ENCODE measurements around the gene UBL4B. TPM values are rescaled to one million over a fixed set of nuclear protein-coding genes. Genes with fewer than 3 reads are reported as not detected.
A peak's percentile ranks its signal among the peaks of the same experiment; 100 is the strongest.
"Not testable (repeated sequence)": the region's sequence is repeated elsewhere in the genome, so short reads cannot be mapped to it uniquely, and the experiment has no call there.

The UBL4B gene
- total RNA-seq, 1 donor, result not detected

DNA sequence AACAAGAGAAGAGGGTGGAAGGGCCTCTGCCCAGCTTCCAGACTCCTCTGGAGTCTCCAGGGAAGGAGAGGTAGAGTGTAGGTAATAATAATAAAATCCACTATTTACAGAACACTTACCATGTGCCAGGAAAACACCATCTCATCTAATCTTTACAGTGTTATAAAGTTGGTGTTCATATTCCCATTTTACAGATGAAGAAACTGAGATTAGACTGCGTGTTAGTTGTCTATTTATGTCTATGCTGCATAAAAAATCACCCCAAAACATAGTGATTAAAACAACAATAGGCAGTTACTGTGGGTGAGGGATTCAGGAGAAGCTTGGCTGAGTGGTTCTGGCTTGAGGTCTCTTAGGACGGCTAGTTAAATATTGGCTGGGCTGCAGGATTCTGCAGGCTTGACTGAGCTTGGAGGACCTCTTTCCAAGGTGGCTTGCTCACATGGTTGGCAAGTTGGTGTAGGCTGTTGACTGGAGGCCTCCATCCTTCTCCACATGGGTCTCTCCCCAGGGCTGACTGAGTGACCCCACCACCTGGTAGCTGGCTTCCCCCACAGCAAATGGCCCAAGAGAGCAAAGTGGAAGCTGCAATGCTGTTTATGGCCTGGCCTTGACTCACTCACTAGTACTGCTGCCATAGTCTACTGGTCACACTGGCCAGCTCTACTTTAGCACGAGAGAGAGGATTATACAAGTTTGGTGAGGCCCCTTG, 35.3 kb upstream of the UBL4B start:
- no peak for DNase-seq (ENCODE audit: low read depth)
- TF ChIP-seq, protein P1, sequence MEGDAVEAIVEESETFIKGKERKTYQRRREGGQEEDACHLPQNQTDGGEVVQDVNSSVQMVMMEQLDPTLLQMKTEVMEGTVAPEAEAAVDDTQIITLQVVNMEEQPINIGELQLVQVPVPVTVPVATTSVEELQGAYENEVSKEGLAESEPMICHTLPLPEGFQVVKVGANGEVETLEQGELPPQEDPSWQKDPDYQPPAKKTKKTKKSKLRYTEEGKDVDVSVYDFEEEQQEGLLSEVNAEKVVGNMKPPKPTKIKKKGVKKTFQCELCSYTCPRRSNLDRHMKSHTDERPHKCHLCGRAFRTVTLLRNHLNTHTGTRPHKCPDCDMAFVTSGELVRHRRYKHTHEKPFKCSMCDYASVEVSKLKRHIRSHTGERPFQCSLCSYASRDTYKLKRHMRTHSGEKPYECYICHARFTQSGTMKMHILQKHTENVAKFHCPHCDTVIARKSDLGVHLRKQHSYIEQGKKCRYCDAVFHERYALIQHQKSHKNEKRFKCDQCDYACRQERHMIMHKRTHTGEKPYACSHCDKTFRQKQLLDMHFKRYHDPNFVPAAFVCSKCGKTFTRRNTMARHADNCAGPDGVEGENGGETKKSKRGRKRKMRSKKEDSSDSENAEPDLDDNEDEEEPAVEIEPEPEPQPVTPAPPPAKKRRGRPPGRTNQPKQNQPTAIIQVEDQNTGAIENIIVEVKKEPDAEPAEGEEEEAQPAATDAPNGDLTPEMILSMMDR (IDR thresholded peaks at IDR 0.05; ENCODE audit: insufficient read depth, low read length), result no peak

DNA sequence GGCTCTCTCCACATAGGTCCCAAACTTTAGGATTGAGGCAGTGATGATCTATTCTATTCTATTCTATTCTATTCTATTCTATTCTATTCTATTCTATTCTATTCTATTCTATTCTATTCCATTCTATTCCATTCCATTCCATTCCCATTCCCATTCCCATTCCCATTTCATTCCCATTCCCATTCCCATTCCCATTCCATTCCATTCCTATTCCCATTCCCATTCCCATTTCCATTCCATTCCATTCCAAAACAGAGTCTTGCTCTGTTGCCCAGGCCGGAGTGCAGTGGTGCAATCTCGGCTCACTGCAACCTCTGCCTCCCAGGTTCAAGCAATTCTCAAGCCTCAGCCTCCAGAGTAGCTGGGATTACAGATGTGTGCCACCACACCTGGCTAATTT, 32.2 kb upstream of the UBL4B start:
- DNase-seq (ENCODE audit: low read depth); H3K4me3 ChIP-seq (ENCODE audit: low read depth, low read length): not testable (repeated sequence)

More for the DNA sequence above, 35.3 kb upstream of the UBL4B start:
- no peak overlapping the region for H3K4me3 ChIP-seq (ENCODE audit: low read depth, low read length)

DNA sequence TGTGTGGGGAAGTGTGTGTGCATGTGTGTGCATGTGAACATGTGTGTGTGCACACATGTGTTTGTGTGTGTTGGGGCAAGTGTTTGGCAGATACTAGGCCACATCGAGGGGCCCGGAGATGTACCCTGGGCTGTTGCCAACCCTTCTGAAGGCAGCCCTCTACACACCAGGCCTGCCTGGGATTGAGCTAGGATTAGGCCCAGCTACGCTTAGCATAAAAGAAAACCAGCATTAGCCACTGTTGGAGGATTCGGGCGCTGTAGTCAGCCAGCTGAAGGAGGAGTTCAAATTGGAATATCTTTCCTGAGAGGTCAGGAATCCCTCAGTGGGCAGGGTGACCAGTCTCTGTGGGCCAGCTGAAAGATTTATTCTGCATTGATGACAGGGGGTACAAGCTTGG, 31.2 kb upstream of the UBL4B start:
- TF ChIP-seq, protein P1 (IDR thresholded peaks at IDR 0.05; ENCODE audit: insufficient read depth, low read length), result no peak
- no peak for DNase-seq (ENCODE audit: low read depth)
- H3K4me3 ChIP-seq (ENCODE audit: low read depth, low read length), result no peak overlapping the region

GRCh38 chr1:110082477-110082876, 29.8 kb upstream of the UBL4B start:
- no peak for DNase-seq (ENCODE audit: low read depth)
- TF ChIP-seq, protein P1 (IDR thresholded peaks at IDR 0.05; ENCODE audit: insufficient read depth, low read length), result no peak
- no peak overlapping the region for H3K4me3 ChIP-seq (ENCODE audit: low read depth, low read length)

- peak; percentile 17 for DNase-seq (ENCODE audit: low read depth)
- TF ChIP-seq, protein P1 (IDR thresholded peaks at IDR 0.05; ENCODE audit: insufficient read depth, low read length), result no peak
- H3K4me3 ChIP-seq (ENCODE audit: low read depth, low read length), result peak overlapping the region; percentile 23
Measured at GRCh38 chr1:110083061-110083865, 29.0 kb upstream of the UBL4B start.

DNA sequence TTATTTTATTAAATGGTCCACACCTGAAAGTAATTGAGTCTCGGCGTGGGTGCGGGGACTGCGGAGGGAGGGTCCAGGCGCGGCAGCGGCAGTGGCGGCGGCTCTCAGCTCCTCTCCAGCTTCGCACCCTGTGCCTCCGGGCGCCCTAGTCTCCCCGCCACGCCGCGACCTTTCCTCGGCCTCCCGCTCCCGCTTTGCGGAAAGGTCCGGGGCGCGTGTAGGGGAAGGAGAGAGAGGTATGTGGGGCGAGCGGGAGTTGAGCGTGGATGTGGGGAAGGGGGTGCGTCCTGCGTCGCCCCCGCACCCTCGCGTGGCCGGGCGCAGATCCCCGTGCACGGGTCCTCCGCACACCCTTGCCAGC, 28.4 kb upstream of the UBL4B start:
- TF ChIP-seq, protein P1 (IDR thresholded peaks at IDR 0.05; ENCODE audit: insufficient read depth, low read length), result no peak
- DNase-seq (ENCODE audit: low read depth), result no peak
- H3K4me3 ChIP-seq (ENCODE audit: low read depth, low read length), result peak overlapping the region; percentile 62

All from fibroblast of the aortic adventitia (primary cell).